ENCODE results near the gene CHD9.

GRCh38 chr16:53014287-53014686, 40.5 kb upstream of the CHD9 start:
- TF ChIP-seq PATZ1 (CRISPR knock-in tag; IDR thresholded peaks at IDR 0.05; ENCODE audit: borderline replicate concordance) (no peak), ZFP3 (CRISPR knock-in tag; IDR thresholded peaks at IDR 0.05) (no peak), ISL1 (CRISPR knock-in tag; IDR thresholded peaks at IDR 0.05) (no peak), ARNTL (CRISPR knock-in tag; IDR thresholded peaks at IDR 0.05; ENCODE audit: borderline replicate concordance, low read depth) (no peak), TSHZ2 (CRISPR knock-in tag; IDR thresholded peaks at IDR 0.05) (no peak), PPARA (CRISPR knock-in tag; IDR thresholded peaks at IDR 0.05; ENCODE audit: borderline replicate concordance) (no peak), CREB5 (CRISPR knock-in tag; IDR thresholded peaks at IDR 0.05; ENCODE audit: low read depth) (no peak), TOX (CRISPR knock-in tag; IDR thresholded peaks at IDR 0.05; ENCODE audit: borderline replicate concordance) (no peak), POU6F1 (CRISPR knock-in tag; IDR thresholded peaks at IDR 0.05; ENCODE audit: borderline replicate concordance, low read depth) (no peak), ZNF70 (CRISPR knock-in tag; IDR thresholded peaks at IDR 0.05) (no peak), ZFP30 (CRISPR knock-in tag; IDR thresholded peaks at IDR 0.05) (no peak), RARB (CRISPR knock-in tag; IDR thresholded peaks at IDR 0.05) (no peak), CSRNP3 (CRISPR knock-in tag; IDR thresholded peaks at IDR 0.05) (no peak)

All from SK-N-SH treated with all-trans-retinoic acid at 6 μM for 48 hours (cell line).